Effector memory CD4-positive, alpha-beta T cell (primary cell): ENCODE measurements around the gene NPAS3.

Experiments
- DNase-seq, 3 donors: peaks; one replicate each; pipeline ENCODE4 v3.0.0-alpha.2; 2020
- H3K27ac ChIP-seq: 2 replicates; pipeline ENCODE4 v1.7.0; 2013; ENCODE audit warnings: mild to moderate bottlenecking, low read length, moderate library complexity; ENCODE audit not compliant: insufficient read depth, poor library complexity, severe bottlenecking
- H3K27me3 ChIP-seq: replicated peaks from 2 replicates; pipeline ENCODE4 v1.7.0; 2013; ENCODE audit warnings: mild to moderate bottlenecking, low read length; ENCODE audit not compliant: insufficient read depth, control insufficient read depth, poor library complexity, severe bottlenecking
- H3K36me3 ChIP-seq: 2 replicates; pipeline ENCODE4 v1.7.0; 2013; ENCODE audit warnings: mild to moderate bottlenecking, low read length, moderate library complexity; ENCODE audit not compliant: control insufficient read depth, insufficient read depth
- H3K4me1 ChIP-seq: 2 replicates; pipeline ENCODE4 v1.7.0; 2013; ENCODE audit warnings: low read length, mild to moderate bottlenecking; ENCODE audit not compliant: control insufficient read depth, insufficient read depth, poor library complexity, severe bottlenecking
- H3K4me3 ChIP-seq: 2 replicates; pipeline ENCODE4 v1.7.0; 2013; ENCODE audit warnings: low read length, low read depth, mild to moderate bottlenecking; ENCODE audit not compliant: insufficient read depth, poor library complexity, severe bottlenecking
- H3K9me3 ChIP-seq: 2 replicates; pipeline ENCODE4 v1.7.0; 2013; ENCODE audit warnings: mild to moderate bottlenecking, low read length, moderate library complexity; ENCODE audit not compliant: control insufficient read depth

Gene NPAS3

GRCh38 chr14:33420051-33420627 is 481.5 kb downstream of the NPAS3 start:
- no peak overlapping the region for H3K4me3 ChIP-seq
- no peaks in the 10 kb centered on the region for H3K36me3 ChIP-seq
- H3K9me3 ChIP-seq: no peaks in the 10 kb centered on the region
- no peaks in the 10 kb centered on the region for H3K27me3 ChIP-seq
- no peak overlapping the region for H3K27ac ChIP-seq
- DNase-seq: no peak
- no peaks in the 10 kb centered on the region for H3K4me1 ChIP-seq

GRCh38 chr14:33430414-33431035 is 491.8 kb downstream of the NPAS3 start:
- Histone ChIP-seq H3K4me1 (no peaks in the 10 kb centered on the region), H3K4me3 (no peak overlapping the region), H3K9me3 (no peaks in the 10 kb centered on the region), H3K36me3 (no peaks in the 10 kb centered on the region), H3K27me3 (no peaks in the 10 kb centered on the region), H3K27ac (no peak overlapping the region)
- no peak for DNase-seq

GRCh38 chr14:33432407-33433023 is 493.8 kb downstream of the NPAS3 start:
- Histone ChIP-seq H3K9me3 (no peaks in the 10 kb centered on the region), H3K27ac (no peak overlapping the region), H3K4me3 (no peak overlapping the region), H3K4me1 (no peaks in the 10 kb centered on the region), H3K36me3 (no peaks in the 10 kb centered on the region), H3K27me3 (no peaks in the 10 kb centered on the region)
- DNase-seq: no peak

GRCh38 chr14:33433396-33433795 is 494.7 kb downstream of the NPAS3 start:
- no peak overlapping the region for H3K27ac ChIP-seq
- no peak overlapping the region for H3K4me3 ChIP-seq
- no peaks in the 10 kb centered on the region for H3K9me3 ChIP-seq
- no peaks in the 10 kb centered on the region for H3K36me3 ChIP-seq
- H3K27me3 ChIP-seq: no peaks in the 10 kb centered on the region
- no peaks in the 10 kb centered on the region for H3K4me1 ChIP-seq
- no peak for DNase-seq

GRCh38 chr14:33435911-33436689 is 497.4 kb downstream of the NPAS3 start:
- DNase-seq: no peak
- H3K4me3 ChIP-seq: no peak overlapping the region
- no peaks in the 10 kb centered on the region for H3K4me1 ChIP-seq
- H3K9me3 ChIP-seq: no peaks in the 10 kb centered on the region
- no peak overlapping the region for H3K27ac ChIP-seq
- no peaks in the 10 kb centered on the region for H3K36me3 ChIP-seq
- H3K27me3 ChIP-seq: no peaks in the 10 kb centered on the region

- Histone ChIP-seq H3K4me1 (no peaks in the 10 kb centered on the region), H3K27me3 (no peaks in the 10 kb centered on the region), H3K27ac (no peak overlapping the region), H3K9me3 (no peaks in the 10 kb centered on the region), H3K4me3 (no peak overlapping the region), H3K36me3 (no peaks in the 10 kb centered on the region)
- no peak for DNase-seq
Measured at GRCh38 chr14:33441633-33442032, 503.0 kb downstream of the NPAS3 start.

- no peak overlapping the region for H3K27ac ChIP-seq
- no peaks in the 10 kb centered on the region for H3K27me3 ChIP-seq
- no peaks in the 10 kb centered on the region for H3K36me3 ChIP-seq
- no peak for DNase-seq
- no peaks in the 10 kb centered on the region for H3K9me3 ChIP-seq
- no peak overlapping the region for H3K4me3 ChIP-seq
- no peaks in the 10 kb centered on the region for H3K4me1 ChIP-seq
Measured at GRCh38 chr14:33444136-33444535, 505.5 kb downstream of the NPAS3 start.

GRCh38 chr14:33449268-33449667 is 510.6 kb downstream of the NPAS3 start:
- Histone ChIP-seq H3K27me3 (no peaks in the 10 kb centered on the region), H3K4me1 (no peaks in the 10 kb centered on the region), H3K27ac (no peak overlapping the region), H3K36me3 (no peaks in the 10 kb centered on the region), H3K9me3 (no peaks in the 10 kb centered on the region), H3K4me3 (no peak overlapping the region)
- DNase-seq: no peak

- no peaks in the 10 kb centered on the region for H3K9me3 ChIP-seq
- H3K36me3 ChIP-seq: no peaks in the 10 kb centered on the region
- no peak overlapping the region for H3K4me3 ChIP-seq
- H3K4me1 ChIP-seq: no peaks in the 10 kb centered on the region
- H3K27me3 ChIP-seq: no peaks in the 10 kb centered on the region
- DNase-seq: no peak
- H3K27ac ChIP-seq: no peak overlapping the region
Measured at GRCh38 chr14:33449703-33450395, 511.2 kb downstream of the NPAS3 start.
